ENCODE measurements around the gene KRTAP5-1.
"Not testable (repeated sequence)": the region's sequence is repeated elsewhere in the genome, so short reads cannot be mapped to it uniquely, and the experiment has no call there.

KRTAP5-1 gene

GRCh38 chr11:1597331-1597993 lies 12.4 kb upstream of the KRTAP5-1 start:
- H3K27me3 ChIP-seq (ENCODE audit: insufficient read depth, poor library complexity, severe bottlenecking) = peaks cover 5% of the 10 kb centered on the region
- TF ChIP-seq GABPA (IDR thresholded peaks at IDR 0.05; ENCODE audit: low read depth) (no peak), REST (IDR thresholded peaks at IDR 0.05; ENCODE audit: insufficient replicate concordance, low read depth) (no peak), CTCF (IDR thresholded peaks at IDR 0.05; ENCODE audit: insufficient read depth, low read length) (no peak), POLR2AphosphoS5 (IDR thresholded peaks at IDR 0.05; ENCODE audit: low read depth) (no peak), SPI1 (IDR thresholded peaks at IDR 0.05; ENCODE audit: borderline replicate concordance, low read depth) (no peak)
- no peak overlapping the region for H3K4me3 ChIP-seq (replicated peaks; ENCODE audit: insufficient read depth, low read length)
- no peak for DNase-seq (ENCODE audit: low read depth in 1 of 2, low spot score in 1 of 2)
- H3K27ac ChIP-seq (replicated peaks) = no peak overlapping the region

GRCh38 chr11:1596576-1597121 lies 11.6 kb upstream of the KRTAP5-1 start:
- H3K27ac ChIP-seq (replicated peaks); H3K27me3 ChIP-seq (ENCODE audit: insufficient read depth, poor library complexity, severe bottlenecking); DNase-seq (ENCODE audit: low read depth in 1 of 2, low spot score in 1 of 2); H3K4me3 ChIP-seq (replicated peaks; ENCODE audit: insufficient read depth, low read length): not testable (repeated sequence)

- not testable (repeated sequence) for H3K4me3 ChIP-seq (replicated peaks; ENCODE audit: insufficient read depth, low read length); H3K27me3 ChIP-seq (ENCODE audit: insufficient read depth, poor library complexity, severe bottlenecking); H3K27ac ChIP-seq (replicated peaks); DNase-seq (ENCODE audit: low read depth in 1 of 2, low spot score in 1 of 2)
Observed at GRCh38 chr11:1595994-1596575, 11.0 kb upstream of the KRTAP5-1 start.

GRCh38 chr11:1592628-1593027 lies 7.5 kb upstream of the KRTAP5-1 start:
- DNase-seq (ENCODE audit: low read depth in 1 of 2, low spot score in 1 of 2) = no peak
- H3K27ac ChIP-seq (replicated peaks) = no peak overlapping the region
- no peak overlapping the region for H3K4me3 ChIP-seq (replicated peaks; ENCODE audit: insufficient read depth, low read length)
- TF ChIP-seq POLR2AphosphoS5 (IDR thresholded peaks at IDR 0.05; ENCODE audit: low read depth) (no peak), GABPA (IDR thresholded peaks at IDR 0.05; ENCODE audit: low read depth) (no peak), CTCF (IDR thresholded peaks at IDR 0.05; ENCODE audit: insufficient read depth, low read length) (no peak), SPI1 (IDR thresholded peaks at IDR 0.05; ENCODE audit: borderline replicate concordance, low read depth) (no peak), REST (IDR thresholded peaks at IDR 0.05; ENCODE audit: insufficient replicate concordance, low read depth) (no peak)
- H3K27me3 ChIP-seq (ENCODE audit: insufficient read depth, poor library complexity, severe bottlenecking) = peaks cover 3% of the 10 kb centered on the region

GRCh38 chr11:1589996-1590395 lies 4.9 kb upstream of the KRTAP5-1 start:
- peaks cover 3% of the 10 kb centered on the region for H3K27me3 ChIP-seq (ENCODE audit: insufficient read depth, poor library complexity, severe bottlenecking)
- TF ChIP-seq POLR2AphosphoS5 (IDR thresholded peaks at IDR 0.05; ENCODE audit: low read depth) (no peak), SPI1 (IDR thresholded peaks at IDR 0.05; ENCODE audit: borderline replicate concordance, low read depth) (no peak), GABPA (IDR thresholded peaks at IDR 0.05; ENCODE audit: low read depth) (no peak), REST (IDR thresholded peaks at IDR 0.05; ENCODE audit: insufficient replicate concordance, low read depth) (no peak), CTCF (IDR thresholded peaks at IDR 0.05; ENCODE audit: insufficient read depth, low read length) (no peak)
- H3K27ac ChIP-seq (replicated peaks) = no peak overlapping the region
- H3K4me3 ChIP-seq (replicated peaks; ENCODE audit: insufficient read depth, low read length) = no peak overlapping the region
- DNase-seq (ENCODE audit: low read depth in 1 of 2, low spot score in 1 of 2) = no peak
